H9 (cell line): ENCODE data around the gene GLRX2. TPM values are rescaled to one million over a fixed set of nuclear protein-coding genes. Genes with fewer than 3 reads are reported as not detected.

Experiments used
- DNase-seq: peaks from one replicate; pipeline ENCODE4 v3.0.0-alpha.2; 2017
- H2AFZ ChIP-seq: one replicate; pipeline ENCODE4 v1.6.1; 2013; ENCODE audit warnings: mild to moderate bottlenecking, low read length, control low read depth, moderate library complexity
- H2AK5ac ChIP-seq: 2 replicates; pipeline ENCODE4 v1.6.1; 2013; ENCODE audit warnings: low read length, control low read depth, mixed read lengths; ENCODE audit not compliant: insufficient read length
- H2BK120ac ChIP-seq: one replicate; pipeline ENCODE4 v1.6.1; 2013; ENCODE audit warnings: low read depth, mild to moderate bottlenecking, low read length, control low read depth, inconsistent platforms; ENCODE audit not compliant: poor library complexity, severe bottlenecking
- H2BK12ac ChIP-seq: 2 replicates; pipeline ENCODE4 v1.6.1; 2013; ENCODE audit warnings: low read length, control low read depth, mixed read lengths, low read depth; ENCODE audit not compliant: insufficient read length
- H2BK15ac ChIP-seq: 2 replicates; pipeline ENCODE4 v1.6.1; 2013; ENCODE audit warnings: low read depth, low read length, control low read depth
- H2BK20ac ChIP-seq: one replicate; pipeline ENCODE4 v1.6.1; 2013; ENCODE audit warnings: low read depth, mild to moderate bottlenecking, low read length, control low read depth, inconsistent platforms; ENCODE audit not compliant: poor library complexity, severe bottlenecking
- H2BK5ac ChIP-seq: 2 replicates; pipeline ENCODE4 v1.6.1; 2013; ENCODE audit warnings: low read length, control low read depth, mixed read lengths; ENCODE audit not compliant: insufficient read length
- H3K14ac ChIP-seq: 2 replicates; pipeline ENCODE4 v1.6.1; 2013; ENCODE audit warnings: low read length, control low read depth; ENCODE audit not compliant: insufficient read depth
- H3K18ac ChIP-seq: 2 replicates; pipeline ENCODE4 v1.6.1; 2013; ENCODE audit warnings: low read depth, mild to moderate bottlenecking, mixed read lengths, low read length, control low read depth; ENCODE audit not compliant: insufficient read length
- H3K23ac ChIP-seq: 2 replicates; pipeline ENCODE4 v1.6.1; 2013; ENCODE audit warnings: low read length, control low read depth, mixed read lengths, low read depth; ENCODE audit not compliant: insufficient read length
- H3K23me2 ChIP-seq: 2 replicates; pipeline ENCODE4 v1.6.1; 2013; ENCODE audit warnings: low read depth, mild to moderate bottlenecking, mixed read lengths, low read length, control low read depth; ENCODE audit not compliant: insufficient read length, poor library complexity, severe bottlenecking
- H3K27ac ChIP-seq: 2 replicates; pipeline ENCODE4 v1.5.1; 2013; ENCODE audit warnings: low read length, control low read depth, mixed read lengths, low read depth; ENCODE audit not compliant: insufficient read length
- H3K27me3 ChIP-seq: 2 replicates; pipeline ENCODE4 v1.6.1; 2013; ENCODE audit warnings: low read length, control low read depth, inconsistent platforms; ENCODE audit not compliant: insufficient read depth
- H3K4ac ChIP-seq: 2 replicates; pipeline ENCODE4 v1.6.1; 2013; ENCODE audit warnings: low read depth, mild to moderate bottlenecking, control low read depth, inconsistent platforms, low read length, moderate library complexity
- H3K4me1 ChIP-seq: 2 replicates; pipeline ENCODE4 v1.6.1; 2013; ENCODE audit warnings: low read length, control low read depth, inconsistent platforms; ENCODE audit not compliant: insufficient read depth
- H3K4me2 ChIP-seq: 2 replicates; pipeline ENCODE4 v1.6.1; 2013; ENCODE audit warnings: low read length, control low read depth, mixed read lengths; ENCODE audit not compliant: insufficient read length, insufficient read depth
- H3K56ac ChIP-seq: 2 replicates; pipeline ENCODE4 v1.6.1; 2013; ENCODE audit warnings: low read depth, mild to moderate bottlenecking, mixed read lengths, low read length, control low read depth; ENCODE audit not compliant: insufficient read length
- H3K79me1 ChIP-seq: 2 replicates; pipeline ENCODE4 v1.6.1; 2013; ENCODE audit warnings: low read depth, mild to moderate bottlenecking, moderate library complexity, low read length, control low read depth, inconsistent platforms; ENCODE audit not compliant: insufficient read depth, poor library complexity, severe bottlenecking
- H3K79me2 ChIP-seq: 2 replicates; pipeline ENCODE4 v1.6.1; 2013; ENCODE audit warnings: low read length, control low read depth, inconsistent platforms; ENCODE audit not compliant: insufficient read depth
- H3K9ac ChIP-seq: 2 replicates; pipeline ENCODE4 v1.6.1; 2013; ENCODE audit warnings: low read length, control low read depth, mixed read lengths; ENCODE audit not compliant: insufficient read length; ENCODE audit errors: extremely low read depth
- H3K9me3 ChIP-seq: one replicate; pipeline ENCODE4 v1.6.1; 2013; ENCODE audit warnings: low read depth, low read length, inconsistent platforms; ENCODE audit not compliant: control insufficient read depth
- H3T11ph ChIP-seq: one replicate; pipeline ENCODE4 v1.6.1; 2013; ENCODE audit warnings: mild to moderate bottlenecking, low read length, control low read depth, inconsistent platforms
- H4K20me1 ChIP-seq: one replicate; pipeline ENCODE4 v1.6.1; 2013; ENCODE audit not compliant: control insufficient read depth, insufficient read length, insufficient read depth
- H4K5ac ChIP-seq: 2 replicates; pipeline ENCODE4 v1.6.1; 2013; ENCODE audit warnings: low read depth, mild to moderate bottlenecking, mixed read lengths, low read length, control low read depth; ENCODE audit not compliant: insufficient read length
- H4K8ac ChIP-seq: replicated peaks from 2 replicates; pipeline ENCODE4 v1.6.1; 2013; ENCODE audit warnings: low read length, control low read depth, mixed read lengths, low read depth; ENCODE audit not compliant: insufficient read length
- H4K91ac ChIP-seq: 2 replicates; pipeline ENCODE4 v1.6.1; 2013; ENCODE audit warnings: low read depth, mild to moderate bottlenecking, moderate library complexity, mixed read lengths, low read length, control low read depth; ENCODE audit not compliant: insufficient read length
- H3K27ac Mint-ChIP-seq, 3 experiments: 2 replicates in 2 of 3; 3 replicates in 1 of 3; pipeline ENCODE4 v1.8.0; 2020 to 2021; ENCODE audit warnings: mixed read lengths in 3 of 3, mild to moderate bottlenecking in 1 of 3, moderate library complexity in 1 of 3
- H3K27me3 Mint-ChIP-seq: 2 replicates; pipeline ENCODE4 v1.8.0; 2021; ENCODE audit warnings: low read depth, mild to moderate bottlenecking, moderate library complexity, mixed read lengths
- H3K36me3 Mint-ChIP-seq, 3 experiments: 2 replicates in 2 of 3; 3 replicates in 1 of 3; pipeline ENCODE4 v1.8.0; 2020 to 2021; ENCODE audit warnings: low read depth in 3 of 3, mixed read lengths in 3 of 3; ENCODE audit not compliant: insufficient read depth in 1 of 3
- H3K4me1 Mint-ChIP-seq, 2 experiments: 2 replicates each; pipeline ENCODE4 v1.8.0; 2020; ENCODE audit warnings: mixed read lengths in 2 of 2
- H3K4me3 Mint-ChIP-seq, 2 experiments: 2 replicates in 1 of 2; 3 replicates in 1 of 2; pipeline ENCODE4 v1.8.0; 2020 to 2021; ENCODE audit warnings: mild to moderate bottlenecking in 2 of 2, mixed read lengths in 2 of 2, moderate library complexity in 1 of 2
- H3K9me3 Mint-ChIP-seq, 2 experiments: 2 replicates in 1 of 2; 3 replicates in 1 of 2; pipeline ENCODE4 v1.8.0; 2020; ENCODE audit warnings: mild to moderate bottlenecking in 2 of 2, mixed read lengths in 2 of 2, moderate library complexity in 1 of 2
- WGBS: extraction: QIAGEN DNeasy Blood & Tissue Kit; methylation state at CpG from one replicate; pipeline ENCODE4 v1.1.7; 2013; ENCODE audit warnings: missing lambda C conversion rate, low lambda C conversion rate, mixed read lengths; ENCODE audit not compliant: insufficient read length; ENCODE audit errors: extremely low coverage; 5-methylcytosine and 5-hydroxymethylcytosine counted together
- total RNA-seq: library from RNA; stranded (reverse); gene quantifications from 2 replicates; pipeline ENCODE4 v1.2.1, GENCODE V29; 2021
- TF ChIP-seq, protein P1 (sequence below): fragments of 200-600 bp; sonication (generic); conservative IDR thresholded peaks from 3 replicates; pipeline ENCODE4 v1.8.0; 2021; ENCODE audit warnings: antibody characterized with exemption, mild to moderate bottlenecking

GLRX2 gene
- total RNA-seq, 1 experiment from 2014 or later = 10.1 TPM

DNA sequence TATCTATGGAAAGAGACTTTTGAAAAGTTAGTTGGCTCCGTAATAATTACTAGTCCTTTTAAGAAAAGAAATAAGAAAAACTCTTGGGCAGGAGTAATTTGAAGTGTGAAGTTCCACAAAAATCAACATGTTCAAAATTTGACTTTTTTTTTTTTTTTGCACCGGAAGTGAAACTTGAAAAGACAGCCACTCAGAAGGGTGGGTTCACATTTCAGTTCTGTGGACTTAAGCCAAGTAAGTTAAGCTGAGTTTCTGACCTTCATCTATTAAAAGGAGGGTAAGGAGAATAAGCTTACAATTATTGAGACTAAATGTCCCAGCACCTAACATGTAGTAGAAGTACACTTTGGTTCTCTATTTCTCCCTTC is 34.8 kb downstream of the GLRX2 start:
- H2AFZ ChIP-seq = no peak overlapping the region

More for the DNA sequence above, 34.8 kb downstream of the GLRX2 start:
- Histone ChIP-seq H3K9ac (no peak overlapping the region), H3K18ac (no peak overlapping the region), H2BK15ac (no peak overlapping the region), H3K14ac (no peak overlapping the region), H2BK20ac (no peak overlapping the region), H3K56ac (no peak overlapping the region), H2BK12ac (no peak overlapping the region), H2BK5ac (no peak overlapping the region), H2BK120ac (no peak overlapping the region), H4K20me1 (no peaks in the 10 kb centered on the region), H4K5ac (no peak overlapping the region), H3K23me2 (no peaks in the 10 kb centered on the region), H3K27me3 (no peaks in the 10 kb centered on the region), H3K4me1 (no peaks in the 10 kb centered on the region; the same call in 1 of the 2 replicates), H3K79me2 (peaks cover 6% of the 10 kb centered on the region; the same call in 1 of the 2 replicates), H3K9me3 (no peaks in the 10 kb centered on the region), H2AK5ac (no peak overlapping the region), H3K27ac (no peak overlapping the region), H3K4ac (no peak overlapping the region), H4K91ac (no peak overlapping the region), H3K4me2 (no peak overlapping the region), H3T11ph (no peak overlapping the region), H3K79me1 (peaks cover 5% of the 10 kb centered on the region), H3K23ac (no peak overlapping the region), H4K8ac (no peak overlapping the region)
- no peak overlapping the region for H3K27ac Mint-ChIP-seq
- no peak for DNase-seq
- H3K27me3 Mint-ChIP-seq = no peaks in the 10 kb centered on the region
- TF ChIP-seq, protein P1, sequence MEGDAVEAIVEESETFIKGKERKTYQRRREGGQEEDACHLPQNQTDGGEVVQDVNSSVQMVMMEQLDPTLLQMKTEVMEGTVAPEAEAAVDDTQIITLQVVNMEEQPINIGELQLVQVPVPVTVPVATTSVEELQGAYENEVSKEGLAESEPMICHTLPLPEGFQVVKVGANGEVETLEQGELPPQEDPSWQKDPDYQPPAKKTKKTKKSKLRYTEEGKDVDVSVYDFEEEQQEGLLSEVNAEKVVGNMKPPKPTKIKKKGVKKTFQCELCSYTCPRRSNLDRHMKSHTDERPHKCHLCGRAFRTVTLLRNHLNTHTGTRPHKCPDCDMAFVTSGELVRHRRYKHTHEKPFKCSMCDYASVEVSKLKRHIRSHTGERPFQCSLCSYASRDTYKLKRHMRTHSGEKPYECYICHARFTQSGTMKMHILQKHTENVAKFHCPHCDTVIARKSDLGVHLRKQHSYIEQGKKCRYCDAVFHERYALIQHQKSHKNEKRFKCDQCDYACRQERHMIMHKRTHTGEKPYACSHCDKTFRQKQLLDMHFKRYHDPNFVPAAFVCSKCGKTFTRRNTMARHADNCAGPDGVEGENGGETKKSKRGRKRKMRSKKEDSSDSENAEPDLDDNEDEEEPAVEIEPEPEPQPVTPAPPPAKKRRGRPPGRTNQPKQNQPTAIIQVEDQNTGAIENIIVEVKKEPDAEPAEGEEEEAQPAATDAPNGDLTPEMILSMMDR = no peak
- H3K4me3 Mint-ChIP-seq = no peak overlapping the region
- no peaks in the 10 kb centered on the region for H3K9me3 Mint-ChIP-seq
- no CpG with 5 or more reads among the region's 2 CpGs for WGBS
- peaks cover 2 to 5% of the 10 kb centered on the region in 2 experiments; a peak in 3 of 4 replicates for H3K4me1 Mint-ChIP-seq
- peaks cover 6 to 9% (median 8%) of the 10 kb centered on the region in 3 experiments; a peak in 5 of 7 replicates for H3K36me3 Mint-ChIP-seq
